SU-DHL-6 (cell line): ENCODE data around the gene C5orf63.
"Not testable (repeated sequence)": the region's sequence is repeated elsewhere in the genome, so short reads cannot be mapped to it uniquely, and the experiment has no call there.

Experiments used
- H2AFZ ChIP-seq: fragments of 200-600 bp; sonication (generic); 2 replicates; pipeline ENCODE4 v1.6.1; 2014; ENCODE audit warnings: low read depth, mild to moderate bottlenecking, moderate library complexity, mixed read lengths, antibody characterized with exemption, low read length; ENCODE audit not compliant: severe bottlenecking
- H3F3A ChIP-seq: fragments of 200-600 bp; shearing (Covaris generic); 2 replicates; pipeline ENCODE4 v1.6.0; 2016; ENCODE audit warnings: antibody characterized with exemption, mild to moderate bottlenecking; ENCODE audit not compliant: insufficient read depth
- H3K27ac ChIP-seq: fragments of 200-600 bp; sonication (generic); 2 replicates; pipeline ENCODE4 v1.5.1; 2016; ENCODE audit warnings: low read depth, mild to moderate bottlenecking, low read length, moderate library complexity, mixed read lengths
- H3K27me3 ChIP-seq: fragments of 200-600 bp; sonication (generic), shearing (Covaris generic); 2 replicates; pipeline ENCODE4 v1.6.0; 2014; ENCODE audit warnings: mild to moderate bottlenecking, low read length
- H3K36me3 ChIP-seq: fragments of 200-600 bp; sonication (generic); 2 replicates; pipeline ENCODE4 v1.6.1; 2014; ENCODE audit warnings: mild to moderate bottlenecking, low read length, mixed read lengths
- H3K4me2 ChIP-seq: fragments of 300-600, 200-600 bp; shearing (Covaris generic), sonication (generic); 2 replicates; pipeline ENCODE4 v1.6.0; 2014; ENCODE audit warnings: low read length, low read depth, mild to moderate bottlenecking; ENCODE audit not compliant: poor library complexity, severe bottlenecking
- H3K4me3 ChIP-seq: fragments of 200-600 bp; sonication (generic); 2 replicates; pipeline ENCODE4 v1.5.1; 2014; ENCODE audit warnings: antibody characterized with exemption, low read length, mild to moderate bottlenecking, mixed read lengths; ENCODE audit not compliant: insufficient read depth, poor library complexity, severe bottlenecking
- H3K79me2 ChIP-seq: fragments of 200-600 bp; sonication (generic); 2 replicates; pipeline ENCODE4 v1.6.1; 2014; ENCODE audit warnings: mild to moderate bottlenecking, low read length, moderate library complexity; ENCODE audit not compliant: insufficient read depth
- H3K9ac ChIP-seq: fragments of 200-600 bp; sonication (generic); 2 replicates; pipeline ENCODE4 v1.7.0; 2014; ENCODE audit warnings: mild to moderate bottlenecking, low read length
- H3K9me2 ChIP-seq: fragments of 200-600 bp; sonication (generic); replicated peaks from 2 replicates; pipeline ENCODE4 v1.6.1; 2014; ENCODE audit warnings: low read length; ENCODE audit not compliant: insufficient read depth
- H3K9me3 ChIP-seq: fragments of 200-600 bp; sonication (generic); 2 replicates; pipeline ENCODE4 v1.6.1; 2014; ENCODE audit warnings: low read length, mixed read lengths; ENCODE audit not compliant: insufficient read depth
- H4K20me1 ChIP-seq: fragments of 200-600 bp; sonication (generic); 2 replicates; pipeline ENCODE4 v1.6.1; 2014; ENCODE audit warnings: low read depth, mild to moderate bottlenecking, antibody characterized with exemption, low read length, moderate library complexity, mixed read lengths
- CTCF ChIP-seq: fragments of 200-600 bp; sonication (generic); IDR thresholded peaks from one replicate; pipeline ENCODE4 v1.5.1; 2017; ENCODE audit warnings: antibody characterized with exemption, mild to moderate bottlenecking, low read length, moderate library complexity; ENCODE audit not compliant: insufficient read depth, poor library complexity, severe bottlenecking
- EZH2phosphoT487 ChIP-seq: fragments of 200-600 bp; sonication (generic), shearing (Covaris generic); conservative IDR thresholded peaks from 2 replicates; pipeline ENCODE4 v1.6.1; 2018; ENCODE audit warnings: mild to moderate bottlenecking, antibody characterized with exemption, low read length, moderate library complexity, mixed read lengths

Gene C5orf63

GRCh38 chr5:127025467-127025866 lies 47.8 kb downstream of the C5orf63 start:
- Histone ChIP-seq H3K27ac (no peak overlapping the region), H2AFZ (no peak overlapping the region), H3F3A (no peaks in the 10 kb centered on the region), H3K27me3 (no peaks in the 10 kb centered on the region), H3K79me2 (no peaks in the 10 kb centered on the region), H4K20me1 (no peaks in the 10 kb centered on the region), H3K9me3 (no peaks in the 10 kb centered on the region), H3K9ac (no peak overlapping the region), H3K4me2 (no peak overlapping the region), H3K36me3 (no peaks in the 10 kb centered on the region), H3K9me2 (no peaks in the 10 kb centered on the region), H3K4me3 (no peak overlapping the region)
- TF ChIP-seq CTCF = no peak
- no peak for TF ChIP-seq EZH2phosphoT487

- Histone ChIP-seq H4K20me1 (no peaks in the 10 kb centered on the region), H3K27ac (no peak overlapping the region), H3K79me2 (no peaks in the 10 kb centered on the region), H3K9me2 (no peaks in the 10 kb centered on the region), H3K36me3 (no peaks in the 10 kb centered on the region), H3K9me3 (no peaks in the 10 kb centered on the region), H3K27me3 (no peaks in the 10 kb centered on the region), H2AFZ (no peak overlapping the region), H3K9ac (no peak overlapping the region), H3K4me2 (no peak overlapping the region), H3K4me3 (no peak overlapping the region), H3F3A (no peaks in the 10 kb centered on the region)
- TF ChIP-seq CTCF = no peak
- no peak for TF ChIP-seq EZH2phosphoT487
Measured at GRCh38 chr5:127024821-127025220, 48.5 kb downstream of the C5orf63 start.

GRCh38 chr5:127023552-127024191 lies 49.6 kb downstream of the C5orf63 start:
- not testable (repeated sequence) for H3K4me2 ChIP-seq, H3K79me2 ChIP-seq, H3F3A ChIP-seq, H2AFZ ChIP-seq, H3K27ac ChIP-seq, H3K4me3 ChIP-seq, H3K9me2 ChIP-seq, H3K9ac ChIP-seq, H3K9me3 ChIP-seq, H3K36me3 ChIP-seq, H4K20me1 ChIP-seq, H3K27me3 ChIP-seq

- no peak overlapping the region for H2AFZ ChIP-seq
Measured at GRCh38 chr5:127022846-127023245, 50.5 kb downstream of the C5orf63 start.

More at GRCh38 chr5:127022846-127023245, 50.5 kb downstream of the C5orf63 start:
- no peaks in the 10 kb centered on the region for H3K36me3 ChIP-seq
- H3F3A ChIP-seq = no peaks in the 10 kb centered on the region
- no peaks in the 10 kb centered on the region for H3K9me2 ChIP-seq
- no peak overlapping the region for H3K4me2 ChIP-seq
- H3K27me3 ChIP-seq = no peaks in the 10 kb centered on the region
- H3K79me2 ChIP-seq = no peaks in the 10 kb centered on the region
- no peaks in the 10 kb centered on the region for H3K9me3 ChIP-seq
- no peaks in the 10 kb centered on the region for H4K20me1 ChIP-seq
- H3K27ac ChIP-seq = no peak overlapping the region
- no peak overlapping the region for H3K9ac ChIP-seq
- H3K4me3 ChIP-seq = no peak overlapping the region
- TF ChIP-seq EZH2phosphoT487 (no peak), CTCF (no peak)
